Esophagus muscularis mucosa (tissue), 4 donors: ENCODE measurements around the gene CD200R1L. TPM values are rescaled to one million over a fixed set of nuclear protein-coding genes. Genes with fewer than 3 reads are reported as not detected.

Source experiments
- DNase-seq: peaks from one replicate; pipeline ENCODE4 v3.0.0-alpha.2; 2017; ENCODE audit errors: extremely low spot score
- H3K27ac ChIP-seq, 4 donors: fragments of 200-600 bp; sonication (generic); replicated peaks in 1 of 4; 1 replicate in 3 of 4; 2 replicates in 1 of 4; pipeline ENCODE4 v1.5.1; 2016 to 2019; ENCODE audit warnings: mild to moderate bottlenecking in 1 of 4
- H3K27me3 ChIP-seq, 4 donors: fragments of 200-600 bp; sonication (generic); one replicate each; pipeline versions ENCODE4 v1.5.1 to v1.6.0; 2016 to 2019
- H3K36me3 ChIP-seq, 4 donors: fragments of 200-600 bp; sonication (generic); one replicate each; pipeline ENCODE4 v1.5.1; 2016 to 2019
- H3K4me1 ChIP-seq, 4 donors: fragments of 200-600 bp; sonication (generic); one replicate each; pipeline ENCODE4 v1.5.1; 2016 to 2019
- H3K4me3 ChIP-seq, 4 donors: fragments of 200-600 bp; sonication (generic); 1 replicate in 2 of 4; 2 replicates in 2 of 4; pipeline ENCODE4 v1.5.1; 2016 to 2019; ENCODE audit warnings: mild to moderate bottlenecking in 4 of 4, moderate library complexity in 1 of 4
- H3K9me3 ChIP-seq, 4 donors: fragments of 200-600 bp; sonication (generic); 1 replicate in 3 of 4; 2 replicates in 1 of 4; pipeline ENCODE4 v1.5.1; 2016 to 2019
- EP300 ChIP-seq: sonication (generic); formaldehyde crosslinking; IDR thresholded peaks from one replicate; pipeline ENCODE4 v1.6.1; 2017; ENCODE audit warnings: antibody characterized with exemption
- POLR2A ChIP-seq: fragments of 450-650 bp; IDR thresholded peaks from one replicate; pipeline ENCODE4 v1.6.1; 2017; ENCODE audit warnings: antibody characterized with exemption, moderate library complexity, mild to moderate bottlenecking, low read depth
- POLR2AphosphoS5 ChIP-seq, 2 donors: sonication (generic); formaldehyde crosslinking; IDR thresholded peaks; one replicate each; pipeline ENCODE4 v1.6.1; 2017; ENCODE audit warnings: antibody characterized with exemption in 2 of 2
- WGBS: methylation state at CpG from one replicate; pipeline ENCODE4 v1.1.5; 2018; 5-methylcytosine and 5-hydroxymethylcytosine counted together
- intact Hi-C: fragments of 100-400 bp; cut with DNase I; formaldehyde crosslinking; loops from one replicate; pipeline ENCODE4 v1.15.1; 2023
- total RNA-seq, 4 donors: library from RNA; depleted of rRNA; stranded (reverse); fragments of >200 nt; gene quantifications; one replicate each; pipeline versions ENCODE4 v1.1.0 to v1.2.1, GENCODE V29; 2016
- TF ChIP-seq, protein P1 (sequence below), 3 experiments: fragments of 200-600 bp in 2 of 3; fragments of 450-650 bp in 1 of 3; sonication (generic) in 2 of 3; IDR thresholded peaks; one replicate each; pipeline ENCODE4 v1.5.1; 2017 to 2019; ENCODE audit warnings: antibody characterized with exemption in 3 of 3, mild to moderate bottlenecking in 2 of 3, moderate library complexity in 1 of 3

The CD200R1L gene
- total RNA-seq, 4 donors from 2014 or later = not detected

DNA sequence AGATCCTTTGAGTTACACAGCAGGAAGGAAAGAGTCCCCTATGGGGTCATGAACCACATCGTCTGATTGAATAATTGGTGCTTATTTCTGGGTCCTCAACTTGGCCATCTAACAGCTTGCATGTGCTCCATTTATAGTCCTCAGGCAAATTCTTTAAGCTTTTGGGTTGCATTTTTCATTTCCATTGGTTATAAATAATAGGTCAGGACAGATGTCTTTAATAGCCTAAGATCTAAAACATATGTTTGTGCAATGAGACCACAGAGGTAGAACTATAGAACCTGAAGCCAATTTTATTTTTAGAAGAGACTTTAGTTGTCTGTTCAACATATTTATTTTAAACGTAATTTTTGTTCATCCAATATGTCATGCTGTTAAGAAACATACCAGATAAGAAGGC lies 43.2 kb downstream of the CD200R1L start:
- Histone ChIP-seq H3K27ac (no peak overlapping the region), H3K36me3 (no peaks in the 10 kb centered on the region), H3K9me3 (no peaks in the 10 kb centered on the region), H3K27me3 (no peaks in the 10 kb centered on the region), H3K4me1 (no peaks in the 10 kb centered on the region), H3K4me3 (no peak overlapping the region)
- intact Hi-C loops = no loop called here
- TF ChIP-seq POLR2AphosphoS5 (IDR thresholded peaks at IDR 0.05) (no peak), EP300 (no peak), POLR2A (no peak)
- TF ChIP-seq, protein P1, sequence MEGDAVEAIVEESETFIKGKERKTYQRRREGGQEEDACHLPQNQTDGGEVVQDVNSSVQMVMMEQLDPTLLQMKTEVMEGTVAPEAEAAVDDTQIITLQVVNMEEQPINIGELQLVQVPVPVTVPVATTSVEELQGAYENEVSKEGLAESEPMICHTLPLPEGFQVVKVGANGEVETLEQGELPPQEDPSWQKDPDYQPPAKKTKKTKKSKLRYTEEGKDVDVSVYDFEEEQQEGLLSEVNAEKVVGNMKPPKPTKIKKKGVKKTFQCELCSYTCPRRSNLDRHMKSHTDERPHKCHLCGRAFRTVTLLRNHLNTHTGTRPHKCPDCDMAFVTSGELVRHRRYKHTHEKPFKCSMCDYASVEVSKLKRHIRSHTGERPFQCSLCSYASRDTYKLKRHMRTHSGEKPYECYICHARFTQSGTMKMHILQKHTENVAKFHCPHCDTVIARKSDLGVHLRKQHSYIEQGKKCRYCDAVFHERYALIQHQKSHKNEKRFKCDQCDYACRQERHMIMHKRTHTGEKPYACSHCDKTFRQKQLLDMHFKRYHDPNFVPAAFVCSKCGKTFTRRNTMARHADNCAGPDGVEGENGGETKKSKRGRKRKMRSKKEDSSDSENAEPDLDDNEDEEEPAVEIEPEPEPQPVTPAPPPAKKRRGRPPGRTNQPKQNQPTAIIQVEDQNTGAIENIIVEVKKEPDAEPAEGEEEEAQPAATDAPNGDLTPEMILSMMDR (IDR thresholded peaks at IDR 0.05) = no peak
- WGBS = 35% methylated on average over 2 of the region's 2 CpGs
- DNase-seq = no peak

DNA sequence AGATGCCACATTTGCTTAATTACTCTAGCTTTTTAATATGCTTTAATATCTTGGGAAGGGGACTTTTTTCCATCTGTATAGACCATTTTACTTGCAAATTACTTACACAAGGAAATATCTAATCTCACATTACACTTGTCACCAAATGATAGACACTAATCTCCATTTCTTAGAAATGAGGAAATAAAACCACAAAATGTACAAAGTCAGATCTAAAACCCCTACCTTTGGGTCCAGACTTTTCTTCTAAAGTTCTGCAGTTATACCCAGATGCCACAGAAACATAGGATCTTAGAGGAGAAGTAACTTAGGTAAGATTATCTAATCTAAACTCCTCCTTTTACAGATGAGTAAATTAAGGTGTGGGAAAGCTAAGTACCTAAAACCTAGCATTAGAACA lies 44.3 kb downstream of the CD200R1L start:
- Histone ChIP-seq H3K36me3 (no peaks in the 10 kb centered on the region), H3K27ac (no peak overlapping the region), H3K9me3 (no peaks in the 10 kb centered on the region), H3K4me3 (no peak overlapping the region), H3K27me3 (no peaks in the 10 kb centered on the region), H3K4me1 (no peaks in the 10 kb centered on the region)
- no peak for DNase-seq
- intact Hi-C loops = no loop called here
- TF ChIP-seq, protein P1 (IDR thresholded peaks at IDR 0.05) = no peak

DNA sequence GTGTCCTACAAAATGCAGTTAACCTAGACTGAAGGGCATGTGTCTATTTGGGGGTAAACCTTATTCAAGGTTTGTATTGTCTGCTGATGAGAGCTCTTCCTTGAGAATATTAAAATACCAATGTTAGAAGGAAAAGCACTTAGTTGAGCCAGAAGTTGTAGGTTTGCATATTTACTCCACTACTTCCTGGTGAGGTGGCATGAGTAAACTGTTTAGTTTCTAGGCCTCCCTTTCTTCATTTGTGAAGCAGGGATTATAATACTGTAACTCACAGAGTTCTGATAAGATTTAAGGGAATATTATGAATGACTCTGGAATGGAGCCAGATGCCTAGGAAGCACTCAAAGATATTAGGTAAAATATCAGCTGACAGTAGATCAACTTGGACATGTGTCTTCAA lies 46.7 kb downstream of the CD200R1L start:
- no peak for DNase-seq
- Histone ChIP-seq H3K9me3 (no peaks in the 10 kb centered on the region), H3K4me3 (no peak overlapping the region), H3K27me3 (no peaks in the 10 kb centered on the region), H3K36me3 (no peaks in the 10 kb centered on the region), H3K27ac (no peak overlapping the region), H3K4me1 (no peaks in the 10 kb centered on the region)
- TF ChIP-seq POLR2A (no peak), EP300 (no peak), POLR2AphosphoS5 (IDR thresholded peaks at IDR 0.05) (no peak)
- TF ChIP-seq, protein P1 (IDR thresholded peaks at IDR 0.05) = no peak
- intact Hi-C loops = no loop called here

DNA sequence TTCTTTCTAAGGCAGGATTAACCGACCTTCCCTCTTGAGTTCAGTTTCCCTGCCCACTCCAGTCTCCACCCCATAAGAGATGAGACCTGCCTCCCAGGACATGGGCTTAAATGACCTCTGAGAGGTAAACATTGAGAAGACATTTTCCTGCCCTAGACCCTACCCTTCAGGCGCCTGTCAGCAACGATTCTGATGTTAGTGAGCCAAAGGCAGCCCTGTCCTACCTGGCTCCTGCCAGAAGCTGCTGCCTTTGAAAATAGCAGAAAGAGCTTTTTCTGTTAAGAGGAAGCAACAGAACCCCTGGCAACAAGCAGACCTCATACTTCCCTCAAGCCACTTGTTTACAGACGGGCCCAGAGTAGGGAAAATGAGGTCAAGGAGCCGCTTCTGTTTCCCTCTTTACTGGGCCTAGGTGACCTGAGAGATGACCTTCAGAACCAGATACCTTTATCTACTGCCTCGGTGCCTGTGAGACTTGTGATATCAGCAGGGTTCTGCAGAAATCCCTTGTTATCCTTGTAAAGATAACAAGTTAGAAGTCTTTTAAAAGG lies 52.0 kb downstream of the CD200R1L start:
- no peaks in the 10 kb centered on the region for H3K36me3 ChIP-seq
- intact Hi-C loops = no loop called here
- H3K9me3 ChIP-seq = no peaks in the 10 kb centered on the region
- H3K4me1 ChIP-seq = no peaks in the 10 kb centered on the region
- TF ChIP-seq, protein P1 (IDR thresholded peaks at IDR 0.05) = no peak
- TF ChIP-seq EP300 (no peak), POLR2A (no peak), POLR2AphosphoS5 (IDR thresholded peaks at IDR 0.05) (no peak)
- H3K4me3 ChIP-seq = no peak overlapping the region
- no peak for DNase-seq
- no peak overlapping the region for H3K27ac ChIP-seq
- 73% methylated on average over 5 of the region's 6 CpGs for WGBS
- no peaks in the 10 kb centered on the region for H3K27me3 ChIP-seq

DNA sequence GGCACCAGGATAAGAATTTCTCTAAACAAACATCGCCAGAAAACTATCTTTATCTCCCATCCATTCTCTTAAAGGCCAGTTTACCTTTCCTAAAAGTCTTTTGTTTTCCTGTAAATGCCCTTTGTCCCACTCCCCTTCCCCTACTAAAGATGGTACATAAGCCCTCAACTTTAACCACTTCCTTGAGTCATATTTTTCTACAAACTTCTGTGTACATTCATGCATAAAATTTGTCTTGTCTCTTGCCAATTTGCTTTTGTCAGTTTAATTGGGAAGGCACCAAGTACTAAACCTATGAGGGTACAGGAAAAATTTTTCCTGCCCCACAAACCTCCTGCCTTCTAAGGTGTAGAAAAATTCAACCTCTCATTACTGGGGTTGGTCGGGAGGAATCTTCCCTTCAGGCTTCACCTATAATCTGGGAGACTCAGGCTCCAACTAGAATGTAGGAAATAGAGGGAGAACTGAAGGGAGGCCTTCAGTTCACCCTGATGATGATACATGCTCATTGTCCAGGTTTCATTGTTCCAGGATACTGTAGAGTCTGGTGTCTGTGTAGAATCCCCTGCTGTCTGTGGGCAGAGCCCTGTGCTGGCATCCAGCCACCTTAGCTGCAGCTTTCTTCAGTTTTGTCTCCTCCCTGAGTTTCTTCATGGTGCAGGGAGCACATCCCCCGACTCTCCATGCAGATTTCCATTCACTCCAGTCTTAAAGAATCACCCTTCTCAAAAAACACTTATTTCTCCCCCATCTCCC lies 53.2 kb downstream of the CD200R1L start:
- WGBS = 73% methylated on average over 3 of the region's 3 CpGs
- TF ChIP-seq POLR2AphosphoS5 (IDR thresholded peaks at IDR 0.05) = no peak
- TF ChIP-seq EP300 = no peak
- TF ChIP-seq POLR2A = no peak
- TF ChIP-seq, protein P1 (IDR thresholded peaks at IDR 0.05) = no peak
- H3K27ac ChIP-seq = no peak overlapping the region

More for the DNA sequence above, 53.2 kb downstream of the CD200R1L start:
- H3K27me3 ChIP-seq = no peaks in the 10 kb centered on the region
- intact Hi-C loops = no loop called here
- H3K9me3 ChIP-seq = no peaks in the 10 kb centered on the region
- DNase-seq = no peak
- no peaks in the 10 kb centered on the region for H3K36me3 ChIP-seq
- no peak overlapping the region for H3K4me3 ChIP-seq
- no peaks in the 10 kb centered on the region for H3K4me1 ChIP-seq
